ACC112 (cell line): Measurements from ENCODE around the gene LASP1.
"Not testable (repeated sequence)": the region's sequence is repeated elsewhere in the genome, so short reads cannot be mapped to it uniquely, and the experiment has no call there.

Experiments used
- H2AFZ ChIP-seq: fragments of 200-600 bp; sonication (generic); one replicate; pipeline ENCODE4 v1.6.0; 2017; ENCODE audit warnings: antibody characterized with exemption, low read length; ENCODE audit not compliant: unreplicated experiment
- H3K27ac ChIP-seq: fragments of 200-600 bp; sonication (generic); 2 replicates; pipeline ENCODE4 v1.5.1; 2014; ENCODE audit warnings: low read depth, mild to moderate bottlenecking, antibody characterized with exemption, low read length, moderate library complexity
- H3K27me3 ChIP-seq: fragments of 200-600 bp; sonication (generic); 2 replicates; pipeline ENCODE4 v1.6.1; 2014; ENCODE audit warnings: mild to moderate bottlenecking, antibody characterized with exemption, low read length, moderate library complexity, mixed read lengths; ENCODE audit not compliant: insufficient read depth
- H3K36me3 ChIP-seq: fragments of 200-600 bp; sonication (generic); 2 replicates; pipeline ENCODE4 v1.6.1; 2016; ENCODE audit warnings: mild to moderate bottlenecking, antibody characterized with exemption, low read length, moderate library complexity, mixed read lengths; ENCODE audit not compliant: insufficient read depth
- H3K4me1 ChIP-seq: fragments of 200-600 bp; sonication (generic); one replicate; pipeline ENCODE4 v1.6.1; 2016; ENCODE audit warnings: low read length, mixed read lengths; ENCODE audit not compliant: insufficient read depth, unreplicated experiment, control insufficient read depth
- H3K4me3 ChIP-seq: fragments of 200-600 bp; sonication (generic); 2 replicates; pipeline ENCODE4 v1.5.1; 2014; ENCODE audit warnings: mild to moderate bottlenecking, low read depth, low read length
- H3K79me2 ChIP-seq: fragments of 200-600 bp; sonication (generic); one replicate; pipeline ENCODE4 v1.6.0; 2016; ENCODE audit warnings: low read length; ENCODE audit not compliant: control insufficient read depth, unreplicated experiment, insufficient read depth

The LASP1 gene

DNA sequence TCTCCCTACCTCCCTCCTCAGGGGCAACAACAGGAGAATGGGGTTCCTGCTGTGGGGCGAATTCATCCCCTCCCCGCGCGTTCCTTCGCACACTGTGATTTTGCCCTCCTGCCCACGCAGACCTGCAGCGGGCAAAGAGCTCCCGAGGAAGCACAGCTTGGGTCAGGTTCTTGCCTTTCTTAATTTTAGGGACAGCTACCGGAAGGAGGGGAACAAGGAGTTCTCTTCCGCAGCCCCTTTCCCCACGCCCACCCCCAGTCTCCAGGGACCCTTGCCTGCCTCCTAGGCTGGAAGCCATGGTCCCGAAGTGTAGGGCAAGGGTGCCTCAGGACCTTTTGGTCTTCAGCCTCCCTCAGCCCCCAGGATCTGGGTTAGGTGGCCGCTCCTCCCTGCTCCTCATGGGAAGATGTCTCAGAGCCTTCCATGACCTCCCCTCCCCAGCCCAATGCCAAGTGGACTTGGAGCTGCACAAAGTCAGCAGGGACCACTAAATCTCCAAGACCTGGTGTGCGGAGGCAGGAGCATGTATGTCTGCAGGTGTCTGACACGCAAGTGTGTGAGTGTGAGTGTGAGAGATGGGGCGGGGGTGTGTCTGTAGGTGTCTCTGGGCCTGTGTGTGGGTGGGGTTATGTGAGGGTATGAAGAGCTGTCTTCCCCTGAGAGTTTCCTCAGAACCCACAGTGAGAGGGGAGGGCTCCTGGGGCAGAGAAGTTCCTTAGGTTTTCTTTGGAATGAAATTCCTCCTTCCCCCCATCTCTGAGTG lies 49.6 kb downstream of the LASP1 start:
- H3K27ac ChIP-seq: no peak overlapping the region
- peaks cover 25% of the 10 kb centered on the region; the same call in 1 of the 2 replicates for H3K36me3 ChIP-seq
- no peaks in the 10 kb centered on the region for H3K27me3 ChIP-seq
- H2AFZ ChIP-seq: no peak overlapping the region
- H3K4me1 ChIP-seq: peaks cover 10% of the 10 kb centered on the region
- H3K79me2 ChIP-seq: peaks cover 3% of the 10 kb centered on the region
- no peak overlapping the region for H3K4me3 ChIP-seq

DNA sequence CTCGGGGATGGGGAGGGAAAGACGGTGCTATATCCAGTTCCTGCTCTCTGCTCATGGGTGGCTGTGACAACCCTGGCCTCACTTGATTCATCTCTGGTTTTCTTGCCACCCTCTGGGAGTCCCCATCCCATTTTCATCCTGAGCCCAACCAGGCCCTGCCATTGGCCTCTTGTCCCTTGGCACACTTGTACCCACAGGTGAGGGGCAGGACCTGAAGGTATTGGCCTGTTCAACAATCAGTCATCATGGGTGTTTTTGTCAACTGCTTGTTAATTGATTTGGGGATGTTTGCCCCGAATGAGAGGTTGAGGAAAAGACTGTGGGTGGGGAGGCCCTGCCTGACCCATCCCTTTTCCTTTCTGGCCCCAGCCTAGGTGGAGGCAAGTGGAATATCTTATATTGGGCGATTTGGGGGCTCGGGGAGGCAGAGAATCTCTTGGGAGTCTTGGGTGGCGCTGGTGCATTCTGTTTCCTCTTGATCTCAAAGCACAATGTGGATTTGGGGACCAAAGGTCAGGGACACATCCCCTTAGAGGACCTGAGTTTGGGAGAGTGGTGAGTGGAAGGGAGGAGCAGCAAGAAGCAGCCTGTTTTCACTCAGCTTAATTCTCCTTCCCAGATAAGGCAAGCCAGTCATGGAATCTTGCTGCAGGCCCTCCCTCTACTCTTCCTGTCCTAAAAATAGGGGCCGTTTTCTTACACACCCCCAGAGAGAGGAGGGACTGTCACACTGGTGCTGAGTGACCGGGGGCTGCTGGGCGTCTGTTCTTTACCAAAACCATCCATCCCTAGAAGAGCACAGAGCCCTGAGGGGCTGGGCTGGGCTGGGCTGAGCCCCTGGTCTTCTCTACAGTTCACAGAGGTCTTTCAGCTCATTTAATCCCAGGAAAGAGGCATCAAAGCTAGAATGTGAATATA lies 50.8 kb downstream of the LASP1 start:
- peaks cover 10% of the 10 kb centered on the region for H3K4me1 ChIP-seq
- H3K27me3 ChIP-seq: no peaks in the 10 kb centered on the region
- no peak overlapping the region for H3K27ac ChIP-seq
- H3K79me2 ChIP-seq: peaks cover 1% of the 10 kb centered on the region
- peaks cover 15% of the 10 kb centered on the region; the same call in 1 of the 2 replicates for H3K36me3 ChIP-seq
- H3K4me3 ChIP-seq: no peak overlapping the region
- H2AFZ ChIP-seq: no peak overlapping the region

DNA sequence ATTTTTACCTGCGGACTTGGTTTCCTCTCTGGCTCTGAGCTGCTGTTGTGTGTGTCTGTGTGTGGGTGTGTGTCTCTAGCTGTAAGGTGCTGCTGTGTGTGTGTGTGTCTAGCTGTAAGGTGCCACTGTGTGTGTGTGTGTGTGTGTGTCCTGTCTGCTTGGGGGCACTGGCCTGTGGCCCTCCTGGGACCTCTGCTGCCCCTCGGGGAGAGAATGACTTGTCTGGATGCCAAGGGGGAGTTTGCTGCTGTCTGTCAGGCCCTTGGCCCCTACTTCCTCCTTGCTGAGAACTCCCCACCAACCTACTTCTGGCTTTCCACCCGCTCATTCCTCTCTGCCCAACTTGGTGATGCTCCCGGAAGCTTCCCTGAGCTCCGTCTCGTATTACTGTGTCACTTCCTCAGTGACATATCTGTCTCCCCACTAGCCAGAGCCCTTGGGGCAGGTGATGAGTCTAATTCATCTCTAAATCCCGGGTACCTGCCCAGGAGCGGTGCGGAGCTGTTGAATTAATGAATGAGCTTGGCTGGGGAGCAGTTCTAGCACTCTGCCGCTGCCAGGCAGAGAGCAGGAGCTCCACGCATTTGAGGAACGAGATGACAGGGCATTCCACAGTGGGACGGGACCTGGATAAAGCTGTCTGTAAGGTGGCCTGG lies 52.0 kb downstream of the LASP1 start:
- peaks cover 10% of the 10 kb centered on the region for H3K4me1 ChIP-seq
- H3K4me3 ChIP-seq: no peak overlapping the region
- no peak overlapping the region for H3K27ac ChIP-seq

DNA sequence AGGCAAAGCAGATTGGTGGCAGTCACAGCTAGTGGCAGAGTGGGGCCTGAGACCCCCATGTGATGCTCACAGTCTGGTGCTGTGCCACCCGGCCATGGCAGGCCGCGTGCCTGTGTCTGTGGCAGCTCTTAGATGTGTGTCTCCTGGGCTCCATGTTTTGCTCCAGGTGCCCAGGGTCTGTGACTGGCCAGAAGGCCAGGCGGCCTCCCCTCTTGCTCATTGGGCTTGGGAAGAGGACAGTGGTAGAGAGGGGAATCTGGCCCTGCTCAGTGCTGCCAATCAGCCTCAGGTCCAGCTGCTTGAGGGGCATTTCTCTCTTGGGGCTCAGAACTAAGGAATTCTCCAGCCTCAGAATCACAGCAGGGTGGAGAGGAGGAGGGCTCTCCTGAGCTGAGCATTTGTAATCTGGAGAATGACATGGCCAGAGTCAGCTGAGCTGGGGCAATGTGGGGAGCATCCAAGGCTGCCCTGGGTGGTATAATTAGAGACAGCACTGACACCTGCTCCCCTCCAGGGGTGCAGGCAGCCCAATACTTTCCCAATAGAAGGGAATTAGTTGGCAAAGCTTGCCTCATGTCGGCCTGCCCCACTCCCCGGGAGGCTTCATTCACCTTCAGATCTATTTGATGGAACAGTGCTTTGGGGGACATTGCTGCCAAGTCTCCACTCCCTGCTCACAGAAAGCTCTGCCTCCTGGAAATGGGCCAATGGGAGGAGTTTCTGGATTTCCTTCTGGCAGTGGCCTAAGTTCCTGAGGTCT lies 52.9 kb downstream of the LASP1 start:
- H2AFZ ChIP-seq: no peak overlapping the region
- peaks cover 10% of the 10 kb centered on the region; the same call in 1 of the 2 replicates for H3K36me3 ChIP-seq
- H3K27ac ChIP-seq: no peak overlapping the region
- H3K79me2 ChIP-seq: no peaks in the 10 kb centered on the region
- peaks cover 10% of the 10 kb centered on the region for H3K4me1 ChIP-seq
- H3K4me3 ChIP-seq: no peak overlapping the region
- no peaks in the 10 kb centered on the region for H3K27me3 ChIP-seq

More for the DNA sequence above, 52.0 kb downstream of the LASP1 start:
- no peaks in the 10 kb centered on the region for H3K79me2 ChIP-seq
- H3K27me3 ChIP-seq: no peaks in the 10 kb centered on the region
- H3K36me3 ChIP-seq: peaks cover 13% of the 10 kb centered on the region; the same call in 1 of the 2 replicates
- H2AFZ ChIP-seq: no peak overlapping the region

DNA sequence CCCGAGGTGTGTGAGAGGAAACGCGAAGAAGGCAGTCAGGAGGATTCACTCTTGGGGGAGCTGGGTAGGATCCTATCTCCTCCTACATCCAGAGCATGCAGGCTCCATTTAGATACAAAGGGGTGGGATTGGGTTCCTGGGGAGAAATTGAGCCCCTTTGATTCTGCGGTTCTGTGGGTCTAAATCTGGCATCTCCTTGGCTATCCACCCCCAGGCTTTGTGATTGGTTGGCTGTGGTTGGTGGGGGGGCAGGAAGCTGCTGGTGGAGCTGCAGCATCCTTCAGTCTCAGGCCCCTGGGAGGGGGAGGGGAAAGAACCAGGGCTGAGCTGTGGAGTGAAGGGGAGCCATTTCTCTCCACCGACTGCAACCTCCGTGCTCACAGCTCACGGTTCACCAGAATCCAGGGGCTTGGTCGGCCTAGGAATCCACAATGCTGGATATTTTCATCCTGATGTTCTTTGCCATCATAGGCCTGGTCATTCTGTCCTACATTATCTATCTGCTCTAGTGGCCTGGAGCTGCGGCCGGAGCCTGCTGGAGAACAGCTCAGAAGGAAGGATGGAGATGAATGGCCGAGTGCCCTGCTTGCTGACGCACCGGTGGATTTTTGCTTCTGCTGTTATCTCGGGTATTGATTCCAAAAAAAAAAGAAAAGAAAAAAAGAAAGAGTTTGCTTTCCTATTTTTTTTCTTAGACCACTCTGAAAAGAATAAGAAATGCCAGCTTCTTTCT lies 55.6 kb downstream of the LASP1 start, which contains the start of gene LASP1NB:
Gene LASP1NB (plus strand): TSS at position 352 of the 733 bp plus-strand sequence.
- no peaks in the 10 kb centered on the region for H3K27me3 ChIP-seq
- no peak within 1 kb of the TSS for H3K4me3 ChIP-seq
- H2AFZ ChIP-seq: no peak within 1 kb of the TSS
- H3K4me1 ChIP-seq: peaks cover 10% of the 10 kb centered on the region
- H3K79me2 ChIP-seq: no peaks in the 10 kb centered on the region
- H3K27ac ChIP-seq: no peak within 1 kb of the TSS
- no peaks in the 10 kb centered on the region for H3K36me3 ChIP-seq

DNA sequence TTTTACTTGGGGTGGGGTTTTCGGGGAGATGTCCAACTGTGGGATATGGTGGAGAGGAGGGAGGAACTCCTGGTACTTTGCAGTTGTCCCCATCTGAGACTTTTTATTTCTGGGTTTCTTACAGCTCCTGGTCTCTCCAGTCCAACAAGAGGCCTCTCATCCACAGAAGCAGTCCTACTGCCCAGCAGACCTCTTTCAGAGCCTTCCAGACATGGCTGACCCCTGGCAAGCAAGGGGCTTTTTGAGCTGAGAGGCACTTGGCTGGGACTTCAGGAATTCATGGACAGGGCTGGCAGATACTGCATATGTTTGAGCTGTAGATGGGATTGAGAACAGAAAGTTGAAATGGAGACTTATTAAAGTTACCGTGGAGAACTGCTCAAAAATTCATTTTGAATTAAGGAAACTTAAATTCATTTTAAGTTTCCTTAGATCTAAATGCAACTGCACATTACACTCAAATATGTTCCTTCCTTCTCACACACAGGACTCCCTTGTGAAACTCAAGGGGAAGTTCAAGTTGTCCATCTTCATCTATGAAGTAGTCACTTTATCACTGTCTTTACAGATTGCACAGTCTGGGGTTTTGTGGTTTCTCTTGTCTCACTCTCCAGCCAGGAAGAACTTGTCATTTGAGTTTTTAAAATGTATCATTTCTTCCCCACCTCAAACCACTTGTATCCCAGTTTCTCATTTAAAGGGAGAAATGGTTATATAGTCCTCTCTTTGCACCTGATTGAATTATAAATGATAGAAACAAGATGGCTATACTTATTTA lies 56.6 kb downstream of the LASP1 start:
- Histone ChIP-seq H2AFZ (no peak overlapping the region), H3K79me2 (no peaks in the 10 kb centered on the region), H3K27ac (no peak overlapping the region), H3K4me1 (peaks cover 10% of the 10 kb centered on the region), H3K36me3 (no peaks in the 10 kb centered on the region), H3K27me3 (no peaks in the 10 kb centered on the region), H3K4me3 (no peak overlapping the region)

DNA sequence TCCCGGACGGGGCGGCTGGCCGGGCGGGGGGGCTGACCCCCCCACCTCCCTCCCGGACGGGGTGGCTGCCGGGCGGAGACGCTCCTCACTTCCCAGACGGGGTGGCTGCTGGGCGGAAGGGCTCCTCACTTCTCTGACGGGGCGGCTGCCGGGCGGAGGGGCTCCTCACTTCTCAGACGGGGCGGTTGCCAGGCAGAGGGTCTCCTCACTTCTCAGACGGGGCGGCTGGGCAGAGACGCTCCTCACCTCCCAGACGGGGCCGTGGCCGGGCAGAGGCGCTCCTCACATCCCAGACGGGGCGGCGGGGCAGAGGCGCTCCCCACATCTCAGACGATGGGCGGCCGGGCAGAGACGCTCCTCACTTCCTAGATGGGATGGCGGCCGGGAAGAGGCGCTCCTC lies 60.9 kb downstream of the LASP1 start:
- H3K27me3 ChIP-seq, H3K4me1 ChIP-seq, H3K36me3 ChIP-seq, H3K27ac ChIP-seq, H3K79me2 ChIP-seq, H2AFZ ChIP-seq, H3K4me3 ChIP-seq: not testable (repeated sequence)

DNA sequence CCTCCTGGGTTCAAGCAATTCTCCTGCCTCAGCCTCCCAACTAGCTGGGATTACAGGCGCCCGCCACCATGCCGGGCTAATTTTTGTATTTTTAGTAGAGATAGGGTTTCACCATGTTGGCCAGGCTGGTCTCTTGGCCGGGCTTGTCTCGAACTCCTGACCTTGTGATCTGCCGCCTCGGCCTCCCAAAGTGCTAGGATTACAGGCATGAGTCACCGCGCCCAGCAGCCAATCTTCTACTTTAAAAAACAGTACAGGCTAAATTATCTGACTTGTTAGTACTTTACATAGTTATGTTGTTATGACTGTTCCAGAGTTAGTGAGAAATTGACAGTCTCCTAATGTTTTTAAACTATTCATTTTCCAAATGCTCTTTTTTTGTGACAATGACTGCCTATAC lies 64.1 kb downstream of the LASP1 start:
- not testable (repeated sequence) for H2AFZ ChIP-seq, H3K27ac ChIP-seq, H3K4me3 ChIP-seq, H3K4me1 ChIP-seq, H3K36me3 ChIP-seq, H3K79me2 ChIP-seq, H3K27me3 ChIP-seq

DNA sequence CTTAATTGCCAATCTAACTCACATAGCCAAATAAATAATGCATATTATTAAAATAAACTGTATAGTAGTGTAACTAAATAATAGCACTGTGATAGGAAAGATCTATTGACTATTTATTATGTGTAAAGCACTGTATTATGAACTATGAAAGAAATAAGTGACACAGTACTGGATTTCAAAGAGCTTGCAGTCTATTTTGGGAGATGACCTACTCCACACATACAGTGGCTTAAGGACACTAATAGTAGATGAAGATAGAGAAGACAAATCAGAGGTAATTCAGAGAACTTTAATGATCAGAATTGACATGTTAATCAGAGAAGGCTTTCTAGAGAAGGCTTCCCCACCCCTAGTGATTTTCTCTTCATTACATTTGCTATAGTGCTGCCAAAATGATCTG lies 70.1 kb downstream of the LASP1 start:
- H3K27me3 ChIP-seq: no peaks in the 10 kb centered on the region; the same call in 1 of the 2 replicates
- H3K79me2 ChIP-seq: no peaks in the 10 kb centered on the region
- H2AFZ ChIP-seq: no peak overlapping the region
- no peak overlapping the region for H3K27ac ChIP-seq
- no peaks in the 10 kb centered on the region for H3K4me1 ChIP-seq
- H3K36me3 ChIP-seq: no peaks in the 10 kb centered on the region
- H3K4me3 ChIP-seq: no peak overlapping the region
